H1 (cell line): Measurements from ENCODE around the gene KCNMA1. TPM values are rescaled to one million over a fixed set of nuclear protein-coding genes. Genes with fewer than 3 reads are reported as not detected.

Experiments used
- CHD2 ChIP-seq: IDR thresholded peaks from 2 replicates; pipeline ENCODE4 v1.6.1; 2012; ENCODE audit warnings: low read length, improper control_type of control experiment
- HDAC6 ChIP-seq: IDR thresholded peaks from one replicate; pipeline ENCODE4 v1.7.1; 2012; ENCODE audit warnings: low read depth, mild to moderate bottlenecking, inconsistent platforms, low read length, moderate library complexity
- RFX5 ChIP-seq: IDR thresholded peaks from 2 replicates; pipeline ENCODE4 v1.6.1; 2011; ENCODE audit warnings: low read depth, low read length, improper control_type of control experiment, borderline replicate concordance
- SIN3A ChIP-seq, 2 experiments: IDR thresholded peaks in 1 of 2; conservative IDR thresholded peaks in 1 of 2; 2 replicates each; pipeline ENCODE4 v1.6.1; 2011 to 2012; ENCODE audit warnings: low read length in 2 of 2, improper control_type of control experiment in 1 of 2, low read depth in 1 of 2, mild to moderate bottlenecking in 1 of 2
- polyA plus RNA-seq, 7 experiments: library from polyadenylated mRNA; depleted of rRNA in 3 of 7; stranded (reverse) in 5 of 7; unstranded in 2 of 7; fragments of >200 nt in 5 of 7; fragments of 200-250 nt in 2 of 7; gene quantifications; 1 replicate in 5 of 7; 2 replicates in 1 of 7; 4 replicates in 1 of 7; pipeline versions ENCODE4 v1.2.1 to v1.2.3, GENCODE V29; 2011 to 2013; ENCODE audit warnings: missing spikeins in 2 of 7, mixed read lengths in 2 of 7
- total RNA-seq: library from RNA; stranded (reverse); fragmentation: NEBNext Ultra II Directional; extraction: Animal tissue kit (Norgen Biotek cat#: 25700); gene quantifications from 2 replicates; pipeline ENCODE4 v1.2.1, GENCODE V29; 2021

The KCNMA1 gene
- total and polyA plus RNA-seq, 2 of the 8 experiments (the other 6 are each of a cell fraction or from before 2014, with no cell fraction given) = 10.2 to 11.1 TPM

DNA sequence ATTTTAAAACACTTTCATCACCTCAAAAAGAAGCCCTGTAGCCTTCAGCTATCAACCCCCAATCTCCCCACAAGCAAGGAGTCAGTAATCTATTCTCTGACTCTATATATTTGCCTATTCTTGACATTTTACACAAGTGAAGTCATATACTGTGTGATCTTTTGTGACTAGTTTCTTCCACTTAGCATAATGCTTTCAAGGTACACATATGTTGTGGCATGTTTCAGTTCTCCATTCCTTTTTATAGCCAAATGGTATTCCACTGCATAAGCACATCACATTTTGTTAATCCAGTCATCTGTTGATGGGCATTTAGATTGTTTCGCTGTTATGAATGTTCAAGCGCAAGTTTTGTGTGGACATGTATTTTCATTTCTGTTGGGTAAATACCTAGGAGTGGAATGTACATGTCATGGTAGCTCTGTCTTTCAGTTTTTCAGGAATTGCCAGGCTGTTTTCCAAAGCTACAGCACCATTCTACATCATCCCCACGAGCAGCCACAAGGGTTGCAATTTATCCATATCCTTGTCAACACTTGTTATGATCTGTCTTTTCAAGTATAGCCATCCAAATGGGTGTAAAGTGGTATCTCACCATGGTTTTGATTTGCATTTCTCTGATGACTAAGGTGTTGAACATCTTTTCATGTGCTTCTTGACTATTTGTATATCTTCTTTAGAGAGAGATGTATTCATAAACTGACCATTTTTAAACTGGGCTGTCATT, 405.6 kb downstream of the KCNMA1 start (continued):
- no peak for TF ChIP-seq CHD2
- TF ChIP-seq SIN3A (conservative IDR thresholded peaks at IDR 0.05 in 1 of 2, IDR thresholded peaks at IDR 0.05 in 1 of 2; ENCODE audit: low read depth in 1 of 2, low read length in 2 of 2) = no peak
- no peak for TF ChIP-seq RFX5
- no peak for TF ChIP-seq HDAC6
